Lower leg skin (tissue), 3 donors: ENCODE measurements around the gene CDH11.

ENCODE experiments used
- CTCF ChIP-seq, 3 donors: fragments of 450-650 bp; IDR thresholded peaks; one replicate each; pipeline ENCODE4 v1.5.1; 2016; ENCODE audit warnings: antibody characterized with exemption in 3 of 3, mild to moderate bottlenecking in 3 of 3, moderate library complexity in 2 of 3
- POLR2A ChIP-seq, 2 donors: fragments of 450-650 bp; IDR thresholded peaks; one replicate each; pipeline ENCODE4 v1.6.1; 2016 to 2017; ENCODE audit warnings: antibody characterized with exemption in 2 of 2, mild to moderate bottlenecking in 1 of 2, moderate library complexity in 1 of 2

GRCh38 chr16:65099607-65100006, 22.3 kb downstream of the CDH11 start:
- TF ChIP-seq CTCF (IDR thresholded peaks at IDR 0.05) (no peak), POLR2A (IDR thresholded peaks at IDR 0.05) (no peak)
